Esophagus squamous epithelium (tissue), 5 donors: ENCODE results near the gene NCOA1. TPM values are rescaled to one million over a fixed set of nuclear protein-coding genes. Genes with fewer than 3 reads are reported as not detected.

ENCODE experiments used
- DNase-seq: peaks from one replicate; lab custom pipeline; 2025; lab: John Stamatoyannopoulos, UW
- H3K27ac ChIP-seq, 4 donors: fragments of 200-600 bp; sonication (generic); one replicate each; pipeline ENCODE4 v1.5.1; 2016 to 2019; ENCODE audit warnings: mild to moderate bottlenecking in 1 of 4
- H3K27me3 ChIP-seq, 4 donors: fragments of 200-600 bp; sonication (generic); 1 replicate in 3 of 4; 2 replicates in 1 of 4; pipeline versions ENCODE4 v1.5.1 to v1.6.0; 2017 to 2021; ENCODE audit warnings: antibody characterized with exemption in 1 of 4
- H3K36me3 ChIP-seq, 3 donors: fragments of 200-600 bp; sonication (generic); one replicate each; pipeline ENCODE4 v1.5.1; 2016 to 2019
- H3K4me1 ChIP-seq, 3 donors: fragments of 200-600 bp; sonication (generic); one replicate each; pipeline ENCODE4 v1.5.1; 2017 to 2019
- H3K4me3 ChIP-seq, 4 donors: fragments of 200-600 bp; sonication (generic); 1 replicate in 3 of 4; 2 replicates in 1 of 4; pipeline ENCODE4 v1.5.1; 2016 to 2019; ENCODE audit warnings: mild to moderate bottlenecking in 2 of 4, moderate library complexity in 1 of 4
- H3K9me3 ChIP-seq, 3 donors: fragments of 200-600 bp; sonication (generic); one replicate each; pipeline ENCODE4 v1.5.1; 2016 to 2019
- POLR2A ChIP-seq, 4 donors: fragments of 450-650 bp; IDR thresholded peaks; one replicate each; pipeline ENCODE4 v1.6.1; 2017; ENCODE audit warnings: antibody characterized with exemption in 4 of 4, mild to moderate bottlenecking in 4 of 4, moderate library complexity in 3 of 4
- WGBS, 2 donors: methylation state at CpG; one replicate each; pipeline ENCODE4 v1.1.5; 2018; 5-methylcytosine and 5-hydroxymethylcytosine counted together
- intact Hi-C: fragments of 100-400 bp; cut with DNase I; formaldehyde crosslinking; loops from one replicate; pipeline ENCODE4 v1.15.0; 2022
- total RNA-seq, 4 donors: library from RNA; depleted of rRNA; stranded (reverse); fragments of >200 nt; gene quantifications; one replicate each; pipeline ENCODE4 v1.1.0, GENCODE V29; 2016
- TF ChIP-seq, protein P1 (sequence below), 6 experiments: fragments of 450-650 bp in 4 of 6; fragments of 200-600 bp in 2 of 6; sonication (generic) in 2 of 6; IDR thresholded peaks; one replicate each; pipeline ENCODE4 v1.5.1; 2016 to 2019; ENCODE audit warnings: antibody characterized with exemption in 6 of 6, mild to moderate bottlenecking in 4 of 6, moderate library complexity in 4 of 6
- donor health status: DM: yes; HTN: yes; CAD: no.

Gene NCOA1
- total RNA-seq, 4 donors from 2014 or later: 21.3 to 45.4 (median 32.9) TPM

GRCh38 chr2:24452502-24452885, 38.6 kb upstream of the NCOA1 start:
- H3K27me3 ChIP-seq: no peaks in the 10 kb centered on the region
- H3K9me3 ChIP-seq: peaks cover 0 to 13% (median 11%) of the 10 kb centered on the region in 3 donors
- peak overlapping the region in 3 of 4 donors; percentile 24 to 40 (median 32) for H3K27ac ChIP-seq
- intact Hi-C loops: no loop called here
- no peak for TF ChIP-seq POLR2A (IDR thresholded peaks at IDR 0.05)
- TF ChIP-seq, protein P1, sequence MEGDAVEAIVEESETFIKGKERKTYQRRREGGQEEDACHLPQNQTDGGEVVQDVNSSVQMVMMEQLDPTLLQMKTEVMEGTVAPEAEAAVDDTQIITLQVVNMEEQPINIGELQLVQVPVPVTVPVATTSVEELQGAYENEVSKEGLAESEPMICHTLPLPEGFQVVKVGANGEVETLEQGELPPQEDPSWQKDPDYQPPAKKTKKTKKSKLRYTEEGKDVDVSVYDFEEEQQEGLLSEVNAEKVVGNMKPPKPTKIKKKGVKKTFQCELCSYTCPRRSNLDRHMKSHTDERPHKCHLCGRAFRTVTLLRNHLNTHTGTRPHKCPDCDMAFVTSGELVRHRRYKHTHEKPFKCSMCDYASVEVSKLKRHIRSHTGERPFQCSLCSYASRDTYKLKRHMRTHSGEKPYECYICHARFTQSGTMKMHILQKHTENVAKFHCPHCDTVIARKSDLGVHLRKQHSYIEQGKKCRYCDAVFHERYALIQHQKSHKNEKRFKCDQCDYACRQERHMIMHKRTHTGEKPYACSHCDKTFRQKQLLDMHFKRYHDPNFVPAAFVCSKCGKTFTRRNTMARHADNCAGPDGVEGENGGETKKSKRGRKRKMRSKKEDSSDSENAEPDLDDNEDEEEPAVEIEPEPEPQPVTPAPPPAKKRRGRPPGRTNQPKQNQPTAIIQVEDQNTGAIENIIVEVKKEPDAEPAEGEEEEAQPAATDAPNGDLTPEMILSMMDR (IDR thresholded peaks at IDR 0.05): no peak
- H3K4me3 ChIP-seq: peak overlapping the region in 1 of 4 donors; percentile 29
- peaks cover 15 to 35% (median 21%) of the 10 kb centered on the region in 3 donors for H3K4me1 ChIP-seq
- no peak for DNase-seq
- no peaks in the 10 kb centered on the region for H3K36me3 ChIP-seq
- WGBS, 2 donors: 54 to 67% methylated on average over 4 of the region's 4 CpGs

GRCh38 chr2:24453379-24454073, 37.5 kb upstream of the NCOA1 start:
- peaks cover 15 to 35% (median 21%) of the 10 kb centered on the region in 3 donors for H3K4me1 ChIP-seq
- H3K27ac ChIP-seq: peak overlapping the region in 3 of 4 donors; percentile 5 to 73 (median 45)
- peak overlapping the region in 3 of 4 donors; percentile 30 to 49 (median 32) for H3K4me3 ChIP-seq
- H3K36me3 ChIP-seq: no peaks in the 10 kb centered on the region
- peaks cover 0 to 13% (median 9%) of the 10 kb centered on the region in 3 donors for H3K9me3 ChIP-seq
- intact Hi-C loops: no loop called here
- WGBS, 2 donors: 54 to 58% methylated on average over 2 of the region's 2 CpGs
- no peaks in the 10 kb centered on the region for H3K27me3 ChIP-seq
- DNase-seq: no peak
- TF ChIP-seq, protein P1 (IDR thresholded peaks at IDR 0.05): no peak
- no peak for TF ChIP-seq POLR2A (IDR thresholded peaks at IDR 0.05)

DNA sequence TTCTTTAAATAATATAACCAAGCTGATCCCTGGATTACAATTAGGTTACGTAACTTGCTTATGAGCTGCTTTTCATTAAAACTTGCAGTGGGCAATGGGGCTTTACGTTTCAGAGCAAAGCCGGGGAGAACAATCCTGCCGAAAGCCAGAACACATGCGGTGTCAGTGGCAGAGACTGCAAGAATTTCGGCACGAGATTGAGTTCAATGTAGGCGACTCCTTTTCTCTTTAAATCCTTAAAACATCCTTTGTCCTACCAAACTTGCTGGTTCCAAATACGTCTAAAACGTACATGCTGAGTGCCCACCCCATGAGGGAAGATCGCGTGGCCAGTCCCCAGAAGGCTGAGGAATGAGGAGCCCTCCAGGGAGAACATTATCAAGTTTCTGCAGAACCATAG, 36.8 kb upstream of the NCOA1 start:
- peak overlapping the region in 3 of 4 donors; percentile 30 to 49 (median 32) for H3K4me3 ChIP-seq
- peak overlapping the region in 3 of 4 donors; percentile 45 to 73 (median 56) for H3K27ac ChIP-seq
- WGBS, 2 donors: 20 to 45% methylated on average over 12 of the region's 12 CpGs
- no peak for DNase-seq
- intact Hi-C loops: no loop called here
- H3K4me1 ChIP-seq: peaks cover 15 to 35% (median 21%) of the 10 kb centered on the region in 3 donors
- H3K36me3 ChIP-seq: no peaks in the 10 kb centered on the region
- no peaks in the 10 kb centered on the region for H3K27me3 ChIP-seq
- TF ChIP-seq, protein P1 (IDR thresholded peaks at IDR 0.05): no peak
- no peak for TF ChIP-seq POLR2A (IDR thresholded peaks at IDR 0.05)
- H3K9me3 ChIP-seq: peaks cover 0 to 9% (median 1%) of the 10 kb centered on the region in 3 donors

GRCh38 chr2:24456599-24457556, 34.2 kb upstream of the NCOA1 start:
- TF ChIP-seq, protein P1 (IDR thresholded peaks at IDR 0.05): no peak
- no peaks in the 10 kb centered on the region for H3K36me3 ChIP-seq
- no peaks in the 10 kb centered on the region for H3K9me3 ChIP-seq
- no peak overlapping the region for H3K4me3 ChIP-seq
- intact Hi-C loops: no loop called here
- peaks cover 15 to 35% (median 21%) of the 10 kb centered on the region in 3 donors for H3K4me1 ChIP-seq
- no peak for DNase-seq
- 28 to 40% methylated on average over 7 to 8 of the region's 8 CpGs for WGBS, 2 donors
- H3K27ac ChIP-seq: peak overlapping the region in 3 of 4 donors; percentile 27 to 76 (median 39)
- H3K27me3 ChIP-seq: no peaks in the 10 kb centered on the region
